DND-41 (cell line): ENCODE measurements around the gene MGAT5.
A peak's percentile ranks its signal among the peaks of the same experiment; 100 is the strongest.

ENCODE experiments used
- ATAC-seq: fragments of 200-7000 bp; cut with Tn5 transposase; 3 replicates; pipeline ENCODE4 v1.9.1; 2021; ENCODE audit warnings: low read depth; ENCODE audit not compliant: insufficient read depth
- DNase-seq: peaks from one replicate; pipeline ENCODE4 v3.0.0-alpha.2; 2020
- H2AFZ ChIP-seq: 2 replicates; pipeline ENCODE4 v1.6.0; 2012; ENCODE audit warnings: low read depth, low read length
- H3K27ac ChIP-seq: 2 replicates; pipeline ENCODE4 v1.5.1; 2012; ENCODE audit warnings: low read length, inconsistent platforms
- H3K27me3 ChIP-seq: fragments of 200-600 bp; sonication (generic); 2 replicates; pipeline ENCODE4 v1.6.0; 2012; ENCODE audit warnings: low read length, mild to moderate bottlenecking, inconsistent platforms; ENCODE audit not compliant: insufficient read depth, poor library complexity
- H3K36me3 ChIP-seq: 2 replicates; pipeline ENCODE4 v1.5.1; 2012; ENCODE audit warnings: low read length, inconsistent platforms; ENCODE audit not compliant: insufficient read depth
- H3K4me1 ChIP-seq: 2 replicates; pipeline ENCODE4 v1.5.1; 2012; ENCODE audit warnings: mild to moderate bottlenecking, low read length; ENCODE audit not compliant: insufficient read depth
- H3K4me2 ChIP-seq: 2 replicates; pipeline ENCODE4 v1.6.0; 2012; ENCODE audit warnings: mild to moderate bottlenecking, moderate library complexity, low read length, inconsistent platforms; ENCODE audit not compliant: insufficient read depth
- H3K4me3 ChIP-seq, 2 experiments: fragments of 200-600 bp in 1 of 2; shearing (Covaris generic) in 1 of 2; 2 replicates each; pipeline ENCODE4 v1.5.1; 2012 to 2016; ENCODE audit warnings: inconsistent platforms in 2 of 2, low read length in 2 of 2, mild to moderate bottlenecking in 2 of 2, low read depth in 1 of 2, moderate library complexity in 1 of 2
- H3K79me2 ChIP-seq: 2 replicates; pipeline ENCODE4 v1.6.0; 2012; ENCODE audit warnings: low read length, inconsistent platforms; ENCODE audit not compliant: insufficient read depth
- H3K9ac ChIP-seq: 2 replicates; pipeline ENCODE4 v1.6.0; 2012; ENCODE audit warnings: low read depth, mild to moderate bottlenecking, inconsistent platforms, low read length, moderate library complexity
- H3K9me3 ChIP-seq: 2 replicates; pipeline ENCODE4 v1.5.1; 2012; ENCODE audit warnings: low read length, moderate library complexity, mild to moderate bottlenecking, inconsistent platforms; ENCODE audit not compliant: insufficient read depth, severe bottlenecking
- H4K20me1 ChIP-seq: 2 replicates; pipeline ENCODE4 v1.6.0; 2012; ENCODE audit warnings: low read length; ENCODE audit not compliant: insufficient read depth
- CTCF ChIP-seq: IDR thresholded peaks from 2 replicates; pipeline ENCODE4 v1.5.1; 2012; ENCODE audit warnings: borderline replicate concordance, low read length, moderate library complexity, mild to moderate bottlenecking; ENCODE audit not compliant: poor library complexity, severe bottlenecking; ENCODE audit errors: extremely low read depth
- EZH2 ChIP-seq: IDR thresholded peaks from 3 replicates; pipeline ENCODE4 v1.6.1; 2012; ENCODE audit warnings: borderline replicate concordance, low read depth, mild to moderate bottlenecking, moderate library complexity, low read length, inconsistent platforms; ENCODE audit not compliant: severe bottlenecking

Gene MGAT5

GRCh38 chr2:134271758-134272157, 17.9 kb downstream of the MGAT5 start:
- H3K27me3 ChIP-seq, result no peaks in the 10 kb centered on the region
- no peak overlapping the region for H3K4me3 ChIP-seq
- TF ChIP-seq EZH2, result no peak
- peaks cover 9% of the 10 kb centered on the region; the same call in 1 of the 2 replicates for H4K20me1 ChIP-seq
- H3K9ac ChIP-seq, result no peak overlapping the region
- H3K79me2 ChIP-seq, result peaks cover 7% of the 10 kb centered on the region; the same call in 1 of the 2 replicates
- H2AFZ ChIP-seq, result no peak overlapping the region
- no peaks in the 10 kb centered on the region for H3K4me1 ChIP-seq
- no peak overlapping the region for H3K27ac ChIP-seq
- H3K9me3 ChIP-seq, result no peaks in the 10 kb centered on the region
- peaks cover 18% of the 10 kb centered on the region for H3K36me3 ChIP-seq
- no peak overlapping the region for H3K4me2 ChIP-seq
- ATAC-seq (peak; percentile 33; the same call in 1 of the 3 replicates), DNase-seq (no peak)

GRCh38 chr2:134272806-134273205, 18.9 kb downstream of the MGAT5 start:
- no peak overlapping the region for H3K9ac ChIP-seq
- TF ChIP-seq CTCF (no peak), EZH2 (no peak)
- no peaks in the 10 kb centered on the region for H3K27me3 ChIP-seq
- no peaks in the 10 kb centered on the region for H3K9me3 ChIP-seq
- H3K79me2 ChIP-seq, result no peaks in the 10 kb centered on the region
- no peak for DNase-seq
- H3K4me2 ChIP-seq, result no peak overlapping the region
- H4K20me1 ChIP-seq, result peaks cover 3% of the 10 kb centered on the region; the same call in 1 of the 2 replicates
- no peak overlapping the region for H3K27ac ChIP-seq
- no peak for ATAC-seq
- no peaks in the 10 kb centered on the region for H3K4me1 ChIP-seq
- H3K36me3 ChIP-seq, result peaks cover 22% of the 10 kb centered on the region
- no peak overlapping the region for H3K4me3 ChIP-seq
- H2AFZ ChIP-seq, result no peak overlapping the region

GRCh38 chr2:134273256-134273983, 19.5 kb downstream of the MGAT5 start:
- H3K9ac ChIP-seq, result no peak overlapping the region
- H3K36me3 ChIP-seq, result peaks cover 22% of the 10 kb centered on the region

More at GRCh38 chr2:134273256-134273983, 19.5 kb downstream of the MGAT5 start:
- no peak for TF ChIP-seq CTCF
- TF ChIP-seq EZH2, result no peak
- Histone ChIP-seq H3K4me1 (no peaks in the 10 kb centered on the region), H3K9me3 (no peaks in the 10 kb centered on the region), H3K4me2 (no peak overlapping the region), H4K20me1 (peaks cover 7% of the 10 kb centered on the region; the same call in 1 of the 2 replicates), H3K79me2 (no peaks in the 10 kb centered on the region), H3K4me3 (no peak overlapping the region), H3K27me3 (no peaks in the 10 kb centered on the region), H2AFZ (no peak overlapping the region), H3K27ac (no peak overlapping the region)
- DNase-seq (no peak), ATAC-seq (no peak)
